Central memory CD4-positive, alpha-beta T cell (primary cell): ENCODE results near the gene PTEN.
A peak's percentile ranks its signal among the peaks of the same experiment; 100 is the strongest.
"Not testable (repeated sequence)": the region's sequence is repeated elsewhere in the genome, so short reads cannot be mapped to it uniquely, and the experiment has no call there.

Experiments used
- DNase-seq: peaks from one replicate; pipeline ENCODE4 v3.0.0; 2022

The PTEN gene

GRCh38 chr10:87873656-87874055 lies 10.2 kb downstream of the PTEN start:
- no peak for DNase-seq

DNA sequence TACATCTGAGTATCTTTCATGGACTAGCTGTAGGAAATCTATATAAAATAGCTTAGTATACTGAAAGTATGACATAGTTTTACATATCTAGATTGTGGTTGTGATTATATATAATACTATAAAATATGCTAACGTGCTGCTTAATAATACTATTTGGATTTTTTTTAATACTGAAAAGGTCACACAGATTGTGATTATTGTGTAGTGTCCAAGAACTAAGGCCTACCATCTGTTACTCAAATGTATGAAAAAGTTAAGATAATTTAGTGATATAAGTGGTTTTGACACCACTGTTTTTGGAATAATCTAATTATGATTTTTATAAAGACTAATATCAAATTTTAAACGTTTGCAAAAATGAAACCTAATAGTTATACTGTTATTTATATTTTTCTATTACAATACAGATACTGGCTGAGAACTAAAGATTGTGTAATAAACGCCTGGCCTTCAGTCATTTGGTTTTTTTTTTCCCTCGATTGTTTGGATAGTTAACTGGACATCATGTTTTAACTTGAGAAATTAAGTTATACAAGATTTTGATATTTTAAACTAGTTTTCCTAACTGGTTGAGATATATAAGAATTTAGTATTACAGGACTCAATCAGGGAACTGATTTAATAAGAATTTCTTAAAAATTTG lies 12.6 kb downstream of the PTEN start:
- DNase-seq, result no peak

- no peak for DNase-seq
These were observed 15.4 kb downstream of the PTEN start for GRCh38 chr10:87878664-87879459.

DNA sequence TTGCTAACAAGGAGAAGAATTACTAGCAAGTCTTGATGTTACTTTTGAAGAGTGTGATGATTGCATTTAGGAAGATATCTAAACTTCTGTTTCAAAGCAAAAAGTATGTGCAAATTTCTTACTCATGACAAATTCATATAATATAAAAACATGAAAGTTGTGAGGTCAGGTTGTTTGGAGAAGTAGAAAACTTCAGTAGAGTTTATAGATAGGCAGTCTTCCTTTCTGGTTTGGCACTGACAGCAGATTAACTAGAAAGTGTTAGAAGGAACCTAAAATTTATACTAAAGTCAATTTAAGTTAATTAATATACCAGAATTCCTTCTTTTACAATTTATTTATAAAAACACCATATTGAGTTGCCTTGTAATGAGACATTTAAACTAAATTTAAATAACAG lies 16.9 kb downstream of the PTEN start:
- DNase-seq, result no peak

GRCh38 chr10:87881373-87882059 lies 18.1 kb downstream of the PTEN start:
- not testable (repeated sequence) for DNase-seq

- no peak for DNase-seq
These were observed 19.3 kb downstream of the PTEN start for GRCh38 chr10:87882555-87883294.

DNA sequence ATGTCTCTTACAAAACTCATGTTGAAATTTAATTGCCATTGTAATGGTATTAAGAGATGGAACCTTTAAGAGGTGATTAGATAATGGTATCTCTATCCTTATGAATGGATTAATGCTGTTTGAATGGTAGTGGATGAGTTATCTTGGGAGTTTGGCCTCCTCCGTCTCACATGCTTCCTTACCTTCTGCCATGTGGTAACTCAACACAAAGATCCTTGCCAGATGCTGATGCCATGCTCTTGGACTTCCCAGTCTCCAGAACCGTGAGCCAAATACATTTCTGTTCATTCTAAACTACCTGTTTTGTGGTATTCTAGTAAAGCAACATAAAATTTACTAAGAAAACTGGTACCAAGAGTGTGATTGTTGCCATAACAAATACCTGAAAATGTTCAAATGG lies 23.2 kb downstream of the PTEN start:
- no peak for DNase-seq

DNA sequence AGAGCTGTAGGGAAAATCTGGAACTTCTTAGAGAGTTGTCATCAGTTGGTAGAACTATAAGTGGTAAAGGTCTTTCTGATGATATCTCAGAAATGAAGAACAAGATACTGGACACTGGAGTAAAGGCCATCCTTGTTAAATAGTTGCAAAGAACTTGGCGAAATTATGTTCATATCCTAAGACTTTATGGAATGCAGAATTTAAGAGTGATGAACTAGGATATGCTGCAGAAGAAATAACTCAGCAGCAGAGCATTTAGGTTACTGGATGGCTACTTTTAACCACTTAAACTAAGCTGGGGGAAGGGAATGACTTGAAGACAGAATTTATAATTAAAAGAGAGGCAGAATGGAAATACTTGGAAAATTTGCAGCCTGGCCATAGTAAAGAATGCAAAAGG lies 23.7 kb downstream of the PTEN start:
- DNase-seq, result no peak

DNA sequence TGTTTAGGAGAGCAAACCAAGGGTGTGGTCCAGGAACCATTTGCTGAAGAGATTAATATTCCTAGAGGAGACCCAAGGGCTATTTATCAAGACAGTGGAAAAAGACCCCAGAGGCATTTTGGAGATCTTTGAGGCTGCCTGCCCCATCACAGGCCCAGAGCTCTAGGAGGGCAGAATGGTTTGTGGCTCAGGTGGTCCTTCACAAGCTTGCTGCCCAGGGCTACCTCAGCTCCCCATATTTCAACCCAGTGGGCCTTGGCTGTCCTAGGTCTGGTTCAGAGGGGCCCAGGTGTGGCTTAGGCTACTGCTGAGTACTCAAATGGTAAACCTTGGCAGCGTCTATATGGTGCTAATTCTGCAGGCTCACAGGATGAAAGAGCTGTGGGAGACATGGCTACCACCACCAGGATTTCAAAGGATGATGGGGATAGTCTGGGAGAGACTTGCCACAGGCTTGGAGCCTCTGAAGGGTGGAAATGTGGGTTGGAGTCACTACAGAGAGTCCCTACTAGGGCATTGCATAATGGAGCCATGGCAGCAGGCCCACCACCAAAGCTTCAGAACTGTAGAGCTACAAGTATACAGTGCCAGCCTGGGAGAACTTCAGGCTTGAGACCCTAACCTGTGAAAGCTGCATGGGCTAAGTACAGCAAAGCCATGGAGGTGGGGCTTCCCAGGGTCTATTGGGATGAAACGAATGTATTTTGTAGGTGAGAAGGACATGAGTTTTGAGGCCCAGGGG lies 24.3 kb downstream of the PTEN start:
- no peak for DNase-seq

DNA sequence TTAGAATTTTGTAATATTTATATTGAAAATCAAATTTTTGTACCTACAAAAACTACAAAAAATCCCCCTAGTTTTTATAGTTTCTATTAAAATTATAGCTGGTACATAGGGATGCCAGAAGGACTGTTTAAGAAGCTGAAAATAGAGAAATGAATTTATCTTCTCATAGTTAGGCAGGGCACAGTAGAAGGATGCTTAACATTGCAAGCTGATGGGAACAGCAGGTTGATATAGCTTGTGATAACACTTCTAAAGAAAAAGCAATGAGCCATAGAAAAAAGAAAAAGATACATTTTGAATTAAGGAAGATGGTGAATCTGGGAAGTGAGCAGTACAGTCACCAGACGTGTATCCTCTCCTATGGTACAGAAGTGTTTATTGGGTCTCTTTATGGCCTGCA lies 32.0 kb downstream of the PTEN start:
- DNase-seq, result no peak

- DNase-seq, result no peak
These were observed 32.8 kb downstream of the PTEN start for GRCh38 chr10:87896216-87896615.

DNA sequence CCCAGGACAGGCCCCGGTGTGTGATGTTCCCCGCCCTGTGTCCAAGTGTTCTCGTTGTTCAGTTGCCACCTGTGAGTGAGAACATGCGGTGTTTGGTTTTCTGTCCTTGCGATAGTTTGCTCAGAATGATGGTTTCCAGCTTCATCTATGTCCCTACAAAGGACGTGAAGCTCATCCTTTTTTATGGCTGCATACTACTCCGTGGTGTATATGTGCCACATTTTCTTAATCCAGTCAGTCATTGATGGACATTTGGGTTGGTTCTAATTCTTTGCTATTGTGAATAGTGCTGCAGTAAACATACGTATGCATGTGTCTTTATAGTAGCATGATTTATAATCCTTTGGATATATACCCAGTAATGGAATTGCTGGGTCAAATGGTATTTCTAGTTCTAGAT lies 34.5 kb downstream of the PTEN start:
- DNase-seq, result not testable (repeated sequence)

GRCh38 chr10:87903396-87903795 lies 40.0 kb downstream of the PTEN start:
- not testable (repeated sequence) for DNase-seq

DNA sequence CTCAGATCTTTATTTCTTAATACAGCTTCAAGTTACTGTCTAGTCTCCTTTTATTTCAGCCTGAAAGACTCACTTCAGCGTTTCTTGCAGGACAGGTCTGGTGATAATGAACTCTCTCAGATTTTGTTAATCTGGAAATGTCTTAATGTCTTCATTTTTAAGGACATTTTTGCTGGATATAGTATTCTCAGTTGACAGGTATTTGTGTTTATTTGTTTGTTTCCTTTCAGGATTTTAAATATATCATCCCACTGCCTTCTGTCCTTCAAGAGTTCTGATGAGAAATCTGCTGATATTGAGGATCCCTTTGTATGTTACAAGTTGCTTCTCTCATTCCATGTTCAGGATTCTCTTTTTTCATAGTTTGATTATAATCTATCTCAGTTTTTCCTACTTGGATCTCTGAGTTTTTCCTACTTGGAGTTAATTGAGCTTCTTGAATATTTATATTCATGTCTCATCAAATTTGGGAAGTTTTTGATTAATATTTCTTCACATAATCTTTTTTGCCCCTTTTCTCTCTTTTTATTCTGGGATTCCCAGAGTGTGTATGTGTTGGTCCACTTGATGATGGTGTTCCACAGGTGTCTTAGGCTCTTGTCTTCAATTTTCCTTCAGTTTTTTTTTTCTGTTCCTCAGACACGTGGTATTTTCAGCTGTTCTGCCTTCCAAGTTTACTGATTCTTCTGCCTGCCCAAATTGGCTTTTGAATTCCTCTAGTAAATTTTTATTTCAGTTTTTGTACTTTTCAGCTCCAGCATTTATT lies 49.9 kb downstream of the PTEN start:
- DNase-seq, result no peak

DNA sequence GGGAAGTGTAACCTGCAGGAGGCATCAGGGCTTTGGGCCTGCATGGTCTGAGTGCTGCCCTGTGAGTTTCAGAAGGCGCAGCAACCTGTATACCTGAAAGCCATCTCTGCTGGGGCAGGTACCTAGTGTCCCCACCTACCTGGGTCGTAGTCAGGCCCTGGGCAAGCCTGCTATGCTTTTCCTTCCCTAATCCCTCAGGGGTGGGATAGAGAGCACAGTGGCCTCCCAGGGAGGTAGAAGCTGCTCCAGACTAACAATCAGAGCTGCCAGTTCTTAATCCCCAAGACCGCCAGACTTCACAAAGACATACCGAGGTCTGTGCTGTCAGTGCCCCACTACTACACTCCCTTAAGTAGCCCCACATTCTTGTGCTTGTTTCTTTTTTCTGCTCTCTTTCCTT lies 52.0 kb downstream of the PTEN start:
- no peak for DNase-seq

DNA sequence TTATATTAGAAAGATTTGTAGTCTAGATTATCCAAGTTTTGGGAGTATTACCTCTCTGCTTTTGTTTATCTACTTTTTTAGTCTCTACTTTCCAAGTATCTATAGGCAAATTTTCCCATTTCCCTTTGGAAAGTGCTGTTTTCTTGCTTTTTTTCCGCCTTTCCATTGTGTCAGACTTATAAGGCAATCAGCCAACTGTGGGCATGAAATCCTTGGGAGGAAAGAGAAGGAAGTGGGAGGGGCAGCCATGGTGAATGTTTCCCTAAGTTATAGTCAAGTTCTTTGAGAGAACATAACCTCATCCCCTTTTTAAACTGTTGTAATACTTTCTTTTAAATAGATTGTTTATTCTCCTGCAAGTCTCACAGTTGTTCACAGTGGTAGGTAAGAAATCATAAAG lies 52.6 kb downstream of the PTEN start:
- DNase-seq, result no peak

- DNase-seq, result no peak
These were observed 53.1 kb downstream of the PTEN start for GRCh38 chr10:87916515-87916914.

DNA sequence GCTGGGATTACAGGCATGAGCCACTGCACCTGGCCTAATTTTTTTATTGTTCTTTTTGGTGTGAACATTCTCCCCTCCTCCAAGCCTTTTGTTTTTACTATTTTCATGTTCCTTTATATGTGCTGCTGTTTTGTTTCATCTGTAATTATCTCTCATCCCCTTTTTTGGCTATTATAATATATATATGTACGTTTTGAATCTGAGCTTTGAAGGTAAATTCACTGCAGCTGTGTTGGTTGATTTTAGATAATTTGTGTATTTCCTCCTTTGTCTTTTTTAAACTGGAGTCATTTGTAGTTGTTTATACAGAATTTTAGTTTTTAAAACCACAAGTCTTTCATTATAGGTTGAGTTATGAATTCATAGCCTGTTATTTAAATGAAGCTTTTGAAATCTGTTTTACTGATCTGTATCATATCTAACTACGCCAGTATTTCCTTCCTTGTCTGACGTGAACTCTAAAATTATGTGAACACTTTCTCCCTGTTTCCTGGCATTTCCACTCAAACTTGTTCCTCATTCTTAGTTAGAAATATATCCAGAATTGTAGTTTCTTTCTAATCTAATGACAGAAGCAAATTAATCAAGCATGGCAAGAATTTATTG lies 54.9 kb downstream of the PTEN start:
- peak; percentile 19 for DNase-seq

DNA sequence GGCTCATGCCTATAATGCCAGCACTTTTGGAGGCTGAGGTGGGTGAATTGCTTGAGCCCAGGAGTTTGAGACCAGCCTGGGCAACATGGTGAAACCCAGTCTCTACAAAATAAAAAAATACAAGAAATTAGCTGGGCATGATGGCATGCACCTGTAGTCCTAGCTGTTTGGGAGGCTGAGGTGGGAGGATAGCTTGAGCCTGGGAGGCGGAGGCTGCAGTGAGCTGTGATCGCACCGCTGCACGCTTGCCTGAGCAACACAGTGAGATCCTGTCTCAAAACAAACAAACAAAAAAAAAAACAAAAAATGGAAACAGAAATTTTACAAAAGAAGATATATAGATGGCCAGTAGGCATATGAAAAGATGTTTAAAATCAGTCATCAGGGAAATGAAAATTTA lies 57.1 kb downstream of the PTEN start:
- DNase-seq, result no peak

DNA sequence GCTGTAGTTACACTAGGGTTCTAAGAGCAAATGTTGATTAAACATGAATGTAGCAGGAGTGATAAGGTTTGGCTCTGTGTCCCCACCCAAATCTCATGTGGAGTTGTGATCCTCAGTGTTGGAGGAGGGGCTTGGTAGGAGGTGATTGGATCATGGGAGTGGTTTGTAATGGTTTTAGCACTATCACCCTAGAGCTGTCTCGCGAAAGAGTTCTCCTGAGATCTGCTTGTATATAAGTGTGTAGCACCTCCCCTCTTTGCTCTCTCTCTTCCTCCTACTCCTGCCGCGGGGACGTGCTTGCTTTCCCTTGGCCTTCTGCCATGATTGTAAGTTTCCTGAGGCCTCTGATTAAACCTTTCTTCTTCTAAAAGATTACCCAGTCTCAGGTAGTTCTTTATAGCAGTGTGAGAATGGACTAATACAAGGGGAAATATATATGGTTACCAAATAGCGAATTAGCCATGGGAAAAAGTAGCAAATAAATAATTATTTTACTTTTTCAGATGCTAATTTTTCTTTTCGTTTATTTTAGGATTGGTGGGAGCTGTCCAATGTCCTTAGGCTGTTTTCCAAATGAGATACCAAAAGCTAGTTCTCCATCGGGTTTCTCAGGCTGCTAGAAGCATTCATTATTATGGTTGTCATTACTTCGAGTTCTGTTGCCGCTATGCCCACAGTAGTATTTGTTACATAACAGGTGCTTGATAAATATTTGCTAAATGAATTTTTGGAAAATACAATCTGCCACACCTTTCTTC lies 58.7 kb downstream of the PTEN start:
- no peak for DNase-seq

- no peak for DNase-seq
These were observed 59.8 kb downstream of the PTEN start for GRCh38 chr10:87923233-87923632.
